IPS-18a (cell line): Measurements from ENCODE around the gene BPGM.

ENCODE experiments used
- H3K27ac ChIP-seq: one replicate; pipeline ENCODE4 v1.5.1; 2013; ENCODE audit warnings: low read length
- H3K27me3 ChIP-seq: one replicate; pipeline ENCODE4 v1.6.1; 2013; ENCODE audit warnings: mild to moderate bottlenecking, low read length; ENCODE audit not compliant: control insufficient read depth, insufficient read depth
- H3K36me3 ChIP-seq: one replicate; pipeline ENCODE4 v1.6.1; 2013; ENCODE audit warnings: low read depth, low read length; ENCODE audit not compliant: control insufficient read depth
- H3K4me1 ChIP-seq: one replicate; pipeline ENCODE4 v1.6.1; 2013; ENCODE audit warnings: low read depth, low read length; ENCODE audit not compliant: control insufficient read depth
- H3K4me3 ChIP-seq: one replicate; pipeline ENCODE4 v1.5.1; 2013; ENCODE audit warnings: low read length
- H3K9ac ChIP-seq: one replicate; pipeline ENCODE4 v1.6.1; 2013; ENCODE audit warnings: mild to moderate bottlenecking, low read length, moderate library complexity
- H3K9me3 ChIP-seq: one replicate; pipeline ENCODE4 v1.6.1; 2013; ENCODE audit warnings: low read depth, low read length; ENCODE audit not compliant: control insufficient read depth

The BPGM gene

DNA sequence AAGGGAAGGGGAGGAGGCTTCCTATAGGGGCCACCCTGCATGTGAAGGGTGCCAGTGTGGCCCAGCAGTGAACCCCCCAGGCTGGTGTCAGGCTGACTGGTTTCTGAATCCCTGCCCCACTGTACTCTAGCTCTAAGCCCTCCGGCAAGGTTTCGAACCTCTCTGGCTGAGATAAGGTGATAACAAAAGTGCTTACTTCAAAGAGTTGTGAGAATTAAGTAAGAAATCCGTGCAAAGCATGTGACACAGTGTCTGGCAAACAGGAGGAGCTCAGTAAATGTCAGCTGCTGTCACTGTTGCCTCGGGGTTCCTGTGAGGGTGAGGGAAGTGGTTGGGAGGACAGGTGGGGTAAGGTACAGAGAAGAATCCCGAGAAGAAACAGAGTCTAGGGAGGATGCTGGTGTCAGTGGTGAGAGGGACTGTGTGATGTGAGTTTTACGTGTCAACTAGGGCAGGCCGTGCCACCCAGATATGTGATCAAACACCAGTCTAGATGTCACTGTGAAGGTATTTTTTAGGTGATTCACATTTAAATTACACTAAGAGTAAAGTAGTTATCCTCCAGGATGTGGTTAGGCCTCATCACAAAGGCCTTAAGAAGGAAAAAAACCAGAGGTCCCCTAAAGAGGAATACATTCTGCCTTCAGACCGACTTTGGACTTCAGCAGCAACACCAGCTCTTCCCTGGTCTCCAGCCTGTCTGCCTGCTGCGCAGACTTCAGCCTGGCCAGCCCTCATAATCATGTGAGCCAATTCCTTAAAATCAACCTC lies 64.4 kb downstream of the BPGM start:
- Histone ChIP-seq H3K27me3 (no peaks in the 10 kb centered on the region), H3K27ac (no peak overlapping the region), H3K9ac (no peak overlapping the region), H3K36me3 (no peaks in the 10 kb centered on the region), H3K9me3 (no peaks in the 10 kb centered on the region), H3K4me3 (no peak overlapping the region), H3K4me1 (no peaks in the 10 kb centered on the region)

DNA sequence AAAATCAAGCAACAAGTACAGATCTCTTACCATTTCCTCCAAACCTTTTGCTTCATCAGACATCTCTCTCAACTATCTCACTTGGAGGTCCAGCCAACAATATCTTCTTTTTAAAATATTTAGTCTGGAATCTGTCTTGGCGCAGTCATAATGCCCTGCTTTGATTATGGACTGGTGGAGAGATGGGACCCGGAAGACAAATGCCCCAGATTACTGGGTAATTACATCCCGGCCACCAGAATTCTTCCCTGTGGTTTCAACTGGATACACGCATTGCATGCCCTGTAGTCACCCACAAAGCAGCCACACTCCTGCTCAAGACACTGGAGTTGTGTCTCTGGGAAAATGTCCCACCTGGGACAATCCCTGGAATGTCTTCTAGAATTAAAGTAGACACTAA lies 65.5 kb downstream of the BPGM start:
- no peak overlapping the region for H3K9ac ChIP-seq
- no peaks in the 10 kb centered on the region for H3K4me1 ChIP-seq
- H3K27me3 ChIP-seq: no peaks in the 10 kb centered on the region
- no peaks in the 10 kb centered on the region for H3K36me3 ChIP-seq
- no peak overlapping the region for H3K4me3 ChIP-seq
- H3K27ac ChIP-seq: no peak overlapping the region
- no peaks in the 10 kb centered on the region for H3K9me3 ChIP-seq

DNA sequence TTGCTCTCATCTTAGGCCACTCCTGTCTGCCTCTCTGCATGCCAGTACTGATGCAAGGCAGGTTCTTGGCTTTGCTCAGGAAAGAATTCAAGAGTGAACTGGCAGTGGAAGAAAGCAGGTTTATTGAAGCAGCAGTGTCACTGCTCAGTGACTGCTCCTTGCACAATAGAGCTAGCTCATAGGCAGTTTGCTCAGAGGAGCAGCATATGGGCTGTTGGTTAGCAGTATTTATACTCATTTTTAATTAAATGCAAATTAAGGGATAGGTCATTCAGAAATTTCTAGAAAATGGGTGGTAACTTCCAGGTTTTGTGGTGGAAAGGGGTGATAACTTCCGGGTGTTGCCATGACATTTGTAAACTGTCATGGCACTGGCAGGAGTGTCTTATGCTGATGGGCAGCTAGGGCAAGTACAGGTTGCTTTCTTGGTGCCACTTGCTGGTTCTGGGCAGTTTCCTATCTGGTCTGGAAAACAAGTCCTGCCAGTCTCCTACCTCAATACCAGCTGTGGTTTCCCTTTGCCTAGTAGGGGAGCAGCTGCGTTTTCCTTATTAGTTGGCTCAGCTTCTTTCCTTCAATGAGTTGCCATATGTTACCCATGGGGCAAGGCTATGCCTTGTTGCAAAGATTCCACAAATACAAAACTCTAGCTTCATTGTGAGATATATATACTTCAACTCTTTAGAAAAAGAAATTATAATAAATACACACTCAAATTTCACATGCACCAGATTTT lies 68.0 kb downstream of the BPGM start:
- no peaks in the 10 kb centered on the region for H3K27me3 ChIP-seq
- no peak overlapping the region for H3K4me3 ChIP-seq
- H3K27ac ChIP-seq: no peak overlapping the region
- no peaks in the 10 kb centered on the region for H3K4me1 ChIP-seq
- H3K9me3 ChIP-seq: no peaks in the 10 kb centered on the region
- H3K36me3 ChIP-seq: no peaks in the 10 kb centered on the region
- H3K9ac ChIP-seq: no peak overlapping the region

GRCh38 chr7:134718211-134718875 lies 71.7 kb downstream of the BPGM start:
- Histone ChIP-seq H3K4me1 (no peaks in the 10 kb centered on the region), H3K36me3 (no peaks in the 10 kb centered on the region), H3K4me3 (no peak overlapping the region), H3K9me3 (no peaks in the 10 kb centered on the region), H3K27ac (no peak overlapping the region), H3K27me3 (no peaks in the 10 kb centered on the region), H3K9ac (no peak overlapping the region)

- Histone ChIP-seq H3K9me3 (no peaks in the 10 kb centered on the region), H3K27me3 (no peaks in the 10 kb centered on the region), H3K36me3 (no peaks in the 10 kb centered on the region), H3K9ac (no peak overlapping the region), H3K4me3 (no peak overlapping the region), H3K4me1 (no peaks in the 10 kb centered on the region), H3K27ac (no peak overlapping the region)
These were observed 73.7 kb downstream of the BPGM start for GRCh38 chr7:134720091-134720935.

- Histone ChIP-seq H3K36me3 (no peaks in the 10 kb centered on the region), H3K27me3 (no peaks in the 10 kb centered on the region), H3K9me3 (no peaks in the 10 kb centered on the region), H3K9ac (no peak overlapping the region), H3K4me3 (no peak overlapping the region), H3K27ac (no peak overlapping the region), H3K4me1 (no peaks in the 10 kb centered on the region)
These were observed 74.5 kb downstream of the BPGM start for GRCh38 chr7:134721171-134721570.

DNA sequence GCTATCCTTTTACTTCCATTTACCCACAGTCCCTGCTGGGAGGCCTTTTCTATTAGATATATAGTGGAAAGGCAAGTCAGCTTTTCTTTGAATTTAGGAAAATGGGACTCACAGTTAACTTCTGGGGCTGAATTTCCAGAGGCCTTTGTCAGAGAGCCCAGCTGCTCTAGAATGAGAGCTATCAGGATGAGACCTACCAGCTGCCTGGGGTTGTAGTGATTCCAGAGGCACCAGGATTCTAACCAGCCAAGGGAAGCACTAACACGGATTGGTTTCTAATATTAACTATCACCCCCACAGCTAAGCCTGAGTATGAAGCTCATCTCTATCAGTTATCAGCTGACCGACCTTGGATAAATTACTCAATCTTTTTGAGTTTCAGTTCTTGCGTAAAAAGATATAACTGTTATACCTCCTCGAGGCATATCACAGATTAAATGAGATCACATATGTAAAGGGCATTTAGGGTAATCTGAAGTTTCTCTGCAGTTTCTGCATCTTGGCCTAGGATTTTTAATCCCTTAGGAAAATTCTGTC lies 76.2 kb downstream of the BPGM start:
- Histone ChIP-seq H3K27ac (no peak overlapping the region), H3K27me3 (no peaks in the 10 kb centered on the region), H3K9ac (no peak overlapping the region), H3K4me3 (no peak overlapping the region), H3K4me1 (no peaks in the 10 kb centered on the region), H3K36me3 (no peaks in the 10 kb centered on the region), H3K9me3 (no peaks in the 10 kb centered on the region)

GRCh38 chr7:134723892-134724291 lies 77.2 kb downstream of the BPGM start:
- H3K4me1 ChIP-seq: no peaks in the 10 kb centered on the region
- H3K9me3 ChIP-seq: no peaks in the 10 kb centered on the region
- no peak overlapping the region for H3K9ac ChIP-seq
- no peaks in the 10 kb centered on the region for H3K36me3 ChIP-seq
- no peak overlapping the region for H3K27ac ChIP-seq
- no peaks in the 10 kb centered on the region for H3K27me3 ChIP-seq
- H3K4me3 ChIP-seq: no peak overlapping the region

DNA sequence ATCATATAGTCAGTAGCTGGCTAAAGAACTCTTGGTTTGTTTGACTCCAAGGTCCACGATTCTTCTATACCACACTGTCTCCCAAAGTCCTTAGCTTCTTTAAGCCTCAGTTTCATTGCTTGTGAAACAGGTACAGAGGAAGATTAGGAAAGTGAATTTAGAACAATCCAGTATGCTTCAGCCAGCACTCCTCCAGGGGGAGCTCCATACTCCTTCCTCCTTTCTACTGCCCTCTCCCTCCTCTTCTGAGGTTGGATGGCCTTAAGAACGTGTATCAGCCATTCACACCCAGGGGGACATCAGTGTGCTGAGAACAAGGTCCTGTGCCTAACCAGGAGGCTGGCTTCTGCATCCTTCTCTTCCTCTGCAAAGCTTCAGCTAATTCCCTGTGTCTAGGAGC lies 78.0 kb downstream of the BPGM start:
- no peak overlapping the region for H3K9ac ChIP-seq
- H3K36me3 ChIP-seq: no peaks in the 10 kb centered on the region
- no peaks in the 10 kb centered on the region for H3K9me3 ChIP-seq
- H3K4me3 ChIP-seq: no peak overlapping the region
- H3K27me3 ChIP-seq: no peaks in the 10 kb centered on the region
- H3K27ac ChIP-seq: no peak overlapping the region
- H3K4me1 ChIP-seq: no peaks in the 10 kb centered on the region

DNA sequence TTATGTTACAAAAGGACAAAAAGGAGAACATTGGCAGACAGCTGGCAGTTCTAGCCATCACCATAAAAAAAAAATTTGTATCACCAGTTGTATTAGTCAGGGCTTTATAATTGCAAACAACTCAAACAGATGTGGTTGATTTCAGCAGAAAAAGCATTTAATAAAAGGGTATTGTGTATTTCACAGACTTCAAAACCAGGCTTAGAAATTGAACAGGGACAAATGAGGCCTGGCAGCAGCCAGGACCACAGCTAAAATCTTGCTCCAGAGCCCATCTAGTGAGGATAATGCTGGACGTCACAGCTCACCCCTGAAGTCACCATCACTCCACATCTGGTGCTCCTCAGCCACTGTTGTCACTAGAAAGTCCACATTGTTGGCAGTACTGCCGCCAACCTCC lies 79.9 kb downstream of the BPGM start:
- Histone ChIP-seq H3K9ac (no peak overlapping the region), H3K4me1 (no peaks in the 10 kb centered on the region), H3K27ac (no peak overlapping the region), H3K27me3 (no peaks in the 10 kb centered on the region), H3K36me3 (no peaks in the 10 kb centered on the region), H3K9me3 (no peaks in the 10 kb centered on the region), H3K4me3 (no peak overlapping the region)

DNA sequence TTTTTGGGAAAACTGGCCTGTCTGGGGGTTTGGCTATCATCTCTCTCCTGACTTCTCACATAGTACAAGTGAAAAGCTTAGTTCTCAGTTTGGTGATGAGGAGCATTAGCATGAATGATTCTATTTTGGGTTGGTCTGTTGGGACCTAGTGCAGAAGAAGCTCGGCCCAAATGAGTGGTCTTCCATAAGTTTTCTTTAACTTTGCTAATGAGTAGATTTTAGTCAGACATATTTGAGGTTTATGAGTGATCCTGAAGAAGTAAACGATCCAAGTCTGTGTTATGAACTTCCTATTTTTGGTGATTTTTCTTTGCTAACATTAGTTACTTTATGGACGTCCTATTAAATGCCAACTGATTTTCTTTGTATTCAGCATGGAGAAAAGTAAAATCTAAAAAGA lies 81.1 kb downstream of the BPGM start:
- Histone ChIP-seq H3K27me3 (no peaks in the 10 kb centered on the region), H3K4me3 (no peak overlapping the region)

More for the DNA sequence above, 81.1 kb downstream of the BPGM start:
- Histone ChIP-seq H3K9me3 (no peaks in the 10 kb centered on the region), H3K27ac (no peak overlapping the region), H3K4me1 (no peaks in the 10 kb centered on the region), H3K36me3 (no peaks in the 10 kb centered on the region), H3K9ac (no peak overlapping the region)
